ENCODE data around the gene GPS1.

The GPS1 gene

DNA sequence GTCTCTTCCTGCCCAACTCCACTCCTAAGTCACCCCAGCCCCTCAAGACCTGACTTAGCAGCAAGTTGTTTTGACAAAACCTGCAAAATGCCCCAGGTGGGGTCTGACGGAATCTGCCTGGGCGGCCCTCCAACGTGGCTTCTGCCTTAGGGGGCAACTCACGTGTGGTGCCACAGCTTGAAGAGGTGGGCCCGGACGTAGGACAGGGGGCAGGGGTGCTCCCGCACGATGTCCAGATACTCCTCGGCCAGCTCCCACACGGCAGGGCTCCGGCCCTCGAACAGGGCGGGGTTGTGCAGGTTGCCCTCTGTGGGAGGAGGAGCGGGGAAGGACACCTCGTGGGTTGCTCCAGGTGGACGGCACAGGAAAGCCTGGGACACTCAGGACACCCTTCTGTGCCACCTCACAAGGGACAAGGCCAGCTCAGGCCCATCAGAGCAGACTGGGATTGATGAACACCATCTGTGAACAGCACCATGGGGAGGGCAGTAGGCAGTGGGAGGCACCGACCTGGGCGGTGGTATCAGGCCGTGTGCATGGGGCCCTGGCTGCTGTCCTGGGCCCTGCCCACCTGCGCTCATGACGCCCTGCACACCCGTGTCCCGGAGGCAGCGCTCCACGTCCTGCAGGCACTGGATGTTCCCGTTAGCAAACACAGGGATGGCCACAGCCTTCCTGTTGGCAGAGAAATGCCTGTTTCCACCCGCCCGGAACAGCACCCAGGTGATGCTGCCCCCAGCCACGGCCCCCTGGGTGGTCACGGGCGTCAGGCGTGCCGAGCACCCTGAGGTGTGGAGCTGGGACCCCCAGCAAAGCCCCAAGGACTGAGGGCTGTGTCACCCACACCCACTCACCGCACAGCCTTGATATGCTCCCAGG lies 9.6 kb downstream of the GPS1 start:
- no peak for DNase-seq

DNA sequence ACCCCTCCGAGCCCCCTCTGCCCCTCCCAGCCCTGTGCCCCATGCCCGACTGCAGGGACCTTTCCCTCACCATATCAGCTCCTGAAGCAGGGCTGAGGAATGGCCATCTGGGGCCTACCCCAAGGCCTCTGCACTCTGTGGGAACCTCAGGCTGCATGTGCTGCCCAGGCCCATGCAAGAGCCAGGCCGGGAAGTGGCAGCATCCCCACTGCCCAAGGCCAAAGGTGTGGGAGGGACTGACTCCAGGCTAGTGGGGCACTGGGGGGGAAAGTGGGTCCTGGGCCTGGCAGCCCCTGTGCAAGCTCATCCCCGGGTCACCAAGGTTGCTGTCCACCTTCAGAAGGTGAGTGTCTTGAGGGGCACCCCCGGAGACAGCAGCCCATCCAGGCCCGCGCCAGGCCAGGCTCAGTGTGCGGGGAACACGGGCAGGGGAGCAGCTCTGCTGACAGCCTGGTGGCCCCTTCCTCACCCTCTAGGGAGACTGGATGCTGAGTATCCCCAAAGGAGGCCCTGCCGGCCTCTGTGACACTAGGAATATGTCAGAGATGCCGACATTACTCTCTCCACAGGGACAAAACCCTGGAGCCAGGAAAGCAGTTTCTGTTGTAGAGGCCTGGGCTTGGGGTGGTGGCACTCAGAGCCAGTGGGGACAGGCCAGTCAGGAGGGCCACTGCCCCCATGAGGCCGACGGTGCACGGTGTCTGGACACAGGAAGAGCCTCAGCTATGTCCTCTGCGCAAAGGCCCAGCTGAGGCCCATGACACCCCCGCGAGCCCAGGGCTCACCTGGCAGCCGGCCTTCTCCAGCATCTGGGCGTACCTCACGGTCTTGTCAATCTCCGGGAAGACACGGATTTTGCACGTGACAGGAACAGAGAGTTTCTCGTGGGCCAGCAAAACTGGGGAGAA lies 10.6 kb downstream of the GPS1 start:
- no peak for DNase-seq

DNA sequence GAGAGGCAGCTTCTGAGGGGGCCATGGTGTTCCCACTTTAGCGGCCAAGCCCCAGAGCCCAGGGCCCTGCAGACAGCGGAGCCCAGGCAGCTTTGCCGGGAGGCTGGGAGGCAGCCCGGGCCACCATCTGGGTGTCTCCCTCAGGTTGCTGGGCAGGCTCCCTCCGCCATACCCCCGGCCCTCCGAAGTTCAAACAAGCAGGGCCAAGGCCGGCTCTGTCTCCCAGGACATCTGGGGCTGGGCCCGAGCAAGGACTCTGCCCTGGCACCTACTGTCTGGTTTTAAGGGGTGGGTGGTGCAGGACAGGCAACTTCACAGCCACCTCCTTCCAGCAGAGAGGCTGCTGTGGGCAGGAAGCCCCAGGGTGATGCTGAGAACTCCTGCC lies 11.3 kb downstream of the GPS1 start:
- DNase-seq = no peak

DNA sequence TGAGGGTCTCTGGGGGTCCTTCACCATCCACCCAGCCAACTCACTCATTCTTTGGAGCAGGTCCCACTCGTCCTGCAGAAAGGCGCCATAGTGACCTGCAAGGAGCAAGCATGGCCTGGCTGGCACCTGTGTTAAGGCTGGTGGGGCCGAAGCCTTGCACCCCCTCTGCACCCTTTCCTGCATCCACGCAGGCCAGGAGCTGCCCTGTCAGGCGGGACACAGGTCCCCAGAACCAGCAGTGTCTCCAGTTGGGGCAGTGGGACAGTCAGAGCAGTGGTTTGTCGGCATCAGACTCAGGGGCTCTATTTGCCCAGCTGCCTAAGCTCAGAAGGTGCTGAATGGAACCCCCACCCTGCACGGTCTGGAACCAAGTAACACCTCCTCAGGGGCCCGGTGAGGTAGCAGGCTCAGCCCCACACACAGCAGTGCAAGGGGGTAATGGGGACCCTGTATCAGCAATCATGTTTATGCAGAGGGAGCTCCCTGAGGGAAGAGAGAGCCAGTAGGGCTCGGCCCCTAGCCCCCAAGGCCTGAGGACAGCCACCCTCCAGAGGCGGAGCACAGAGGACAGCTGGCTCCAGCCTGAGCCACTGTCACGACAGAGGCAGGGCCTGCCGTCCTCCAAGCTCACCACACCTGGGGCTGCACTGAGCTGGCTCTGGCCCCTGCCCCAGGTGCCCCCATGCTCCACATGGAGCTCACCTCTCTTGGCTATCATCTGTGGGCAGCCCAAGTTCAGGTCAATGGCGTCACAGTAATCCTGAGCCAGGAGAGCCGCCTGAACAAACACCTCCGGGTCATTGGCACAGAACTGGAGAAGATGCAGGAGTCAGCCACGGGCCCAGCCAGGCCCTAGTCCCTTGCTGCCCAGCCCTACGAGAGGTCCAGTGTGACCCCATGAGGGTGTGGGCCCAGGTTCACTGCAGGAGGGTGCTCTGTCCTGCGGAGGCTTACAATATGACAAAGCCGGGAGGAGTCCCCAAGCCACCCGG lies 12.0 kb downstream of the GPS1 start:
- DNase-seq = no peak

DNA sequence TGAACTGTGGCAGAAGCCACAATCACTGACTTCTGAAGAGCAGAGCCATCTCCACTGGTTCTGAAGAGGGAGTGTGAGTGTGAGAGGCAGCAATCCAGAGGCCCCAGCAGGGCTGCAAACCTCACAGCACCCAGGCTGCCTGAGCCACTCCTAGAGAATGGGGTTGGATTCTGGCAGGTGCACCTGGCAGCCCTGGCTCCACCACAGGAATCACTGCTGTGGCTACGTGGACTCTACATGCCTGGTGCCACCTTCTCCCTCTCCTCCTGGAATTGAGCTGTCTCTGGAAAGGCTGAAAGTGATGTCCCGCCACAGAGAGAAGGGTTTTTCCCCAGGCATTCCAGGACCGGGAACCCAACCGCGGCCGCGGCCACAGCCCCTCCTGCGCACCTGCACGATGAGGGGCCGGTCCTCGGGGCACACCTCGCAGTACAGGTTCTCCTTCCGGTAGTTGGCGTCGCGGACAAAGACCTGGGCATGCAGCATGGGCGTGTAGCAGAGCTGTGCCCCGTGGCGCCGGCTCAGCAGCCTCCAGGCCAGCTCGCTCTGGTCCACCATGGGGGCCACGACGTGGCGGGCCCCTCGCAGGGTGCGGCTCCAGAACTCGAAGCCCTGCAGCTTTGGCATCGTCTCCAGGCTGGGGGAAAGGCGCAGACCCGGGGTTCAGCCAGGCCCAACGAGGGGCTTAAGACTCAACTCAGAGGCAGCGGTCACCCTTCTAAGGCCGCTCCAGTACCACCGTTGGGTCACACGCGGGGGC lies 12.9 kb downstream of the GPS1 start:
- no peak for DNase-seq

DNA sequence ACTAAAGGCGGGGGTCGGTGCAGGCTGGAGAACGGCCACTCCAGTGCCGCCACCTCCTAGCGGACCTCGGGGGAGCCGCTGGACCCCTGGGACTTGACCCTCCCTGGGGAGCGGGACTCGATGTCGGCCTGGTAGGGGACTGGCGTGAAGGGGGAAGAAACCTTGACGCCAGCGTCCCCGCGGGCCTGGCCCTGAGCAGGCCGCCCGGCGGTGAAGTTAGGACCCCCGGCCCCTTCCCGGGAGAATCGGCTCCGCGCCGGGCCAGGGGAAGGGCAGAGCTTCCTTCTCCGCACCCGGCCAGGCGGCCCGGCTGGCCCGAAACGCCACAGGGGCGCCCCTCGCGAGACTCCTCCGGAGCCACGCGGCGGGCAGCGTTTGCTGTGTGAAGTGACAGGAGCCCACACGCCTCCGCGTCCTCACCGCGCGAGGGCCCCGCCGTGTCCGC lies 13.5 kb downstream of the GPS1 start:
- DNase-seq = no peak

DNA sequence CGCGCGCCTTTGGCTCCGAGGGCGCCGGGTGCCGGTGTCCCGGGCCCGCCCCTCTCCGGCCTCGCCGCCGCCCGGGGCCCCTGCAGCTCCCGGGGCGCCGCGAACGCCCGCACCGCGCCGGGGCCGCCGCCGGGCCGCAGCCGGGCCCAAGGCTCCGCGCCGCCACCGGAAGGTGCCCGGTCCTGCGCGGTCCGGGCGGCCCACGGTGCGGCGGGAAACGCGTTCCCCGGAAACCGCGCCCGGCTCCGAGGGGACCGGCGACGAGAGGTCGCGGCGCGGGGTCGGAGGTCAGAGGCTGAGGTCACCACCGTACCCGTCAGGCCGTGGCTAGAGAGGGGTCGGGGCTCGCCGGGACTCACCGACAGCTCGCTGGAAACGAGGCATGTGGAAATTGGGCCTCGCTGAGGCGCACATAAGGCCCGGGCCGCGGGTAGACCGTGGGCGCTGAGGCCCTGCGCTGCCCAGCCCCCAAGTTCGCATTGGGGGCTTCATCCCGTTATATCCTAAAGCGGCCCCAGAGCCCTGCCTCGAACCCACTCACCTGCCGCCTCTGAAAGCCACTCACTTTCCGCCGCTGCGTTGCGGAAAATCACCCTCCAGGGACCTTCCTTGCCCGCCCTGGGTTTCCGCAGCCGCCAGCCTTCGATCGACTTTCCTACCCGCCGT lies 14.1 kb downstream of the GPS1 start, which contains the start of gene DUS1L:
TSS of gene DUS1L (minus strand) at position 167 of the 666 bp plus-strand sequence. CDS start 745 bp downstream, outside the sequence.
- DNase-seq = no peak

DNA sequence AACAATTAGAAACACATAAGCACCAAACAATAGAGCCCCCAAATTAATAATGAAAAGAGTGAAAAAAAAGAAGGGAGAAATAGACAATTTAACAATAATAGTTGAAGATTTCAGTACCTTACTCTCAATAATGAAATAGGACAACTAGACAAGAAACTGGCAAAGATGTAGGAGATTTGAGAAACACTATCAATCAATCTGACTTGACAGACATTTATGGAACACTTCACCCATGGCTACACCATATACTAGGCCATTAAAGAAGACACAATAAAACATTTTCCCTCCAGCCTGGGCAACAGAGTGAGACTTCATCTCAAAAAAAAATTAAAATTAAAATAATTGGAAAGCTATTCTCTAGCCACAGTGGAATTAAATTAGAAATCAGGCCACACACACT lies 18.9 kb downstream of the GPS1 start:
- no peak for DNase-seq

DNA sequence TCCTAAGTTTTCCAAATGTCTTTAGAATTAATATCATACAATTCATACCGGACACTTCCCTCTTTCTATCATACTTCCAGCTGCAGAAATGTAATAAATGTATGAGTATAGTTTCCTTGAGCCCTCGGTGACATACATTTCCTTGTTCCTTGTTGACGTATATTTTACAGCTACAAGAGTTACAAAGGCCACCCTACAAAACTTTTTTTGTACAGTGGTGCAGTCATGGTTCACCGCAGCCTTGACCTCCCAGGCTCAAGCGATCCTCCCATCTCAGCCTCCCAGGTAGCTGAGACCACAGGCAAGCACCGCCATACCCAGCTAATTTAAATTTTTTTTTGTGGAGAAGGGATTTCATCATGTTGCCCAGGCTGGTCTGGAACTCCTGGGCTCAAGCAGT lies 21.1 kb downstream of the GPS1 start:
- no peak for DNase-seq

DNA sequence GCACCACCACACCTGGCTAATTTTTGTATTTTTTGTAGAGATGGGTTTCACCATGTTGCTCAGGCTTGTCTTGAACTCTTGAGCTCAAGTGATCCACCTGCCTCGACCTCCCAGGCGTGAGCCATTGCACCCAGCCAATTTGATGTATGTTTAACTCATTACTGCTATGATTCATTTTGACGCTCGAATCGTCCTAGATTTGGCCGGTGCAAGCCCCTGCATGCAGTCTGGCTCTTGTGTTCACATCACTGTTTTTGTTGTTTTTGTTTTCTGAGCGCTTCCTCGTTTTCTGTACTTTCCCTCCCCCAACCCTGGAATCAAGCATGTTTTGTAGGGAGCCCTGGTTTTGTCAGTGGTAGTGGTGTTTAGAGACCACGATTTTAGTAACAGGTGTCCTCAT lies 21.7 kb downstream of the GPS1 start:
- DNase-seq = no peak

DNA sequence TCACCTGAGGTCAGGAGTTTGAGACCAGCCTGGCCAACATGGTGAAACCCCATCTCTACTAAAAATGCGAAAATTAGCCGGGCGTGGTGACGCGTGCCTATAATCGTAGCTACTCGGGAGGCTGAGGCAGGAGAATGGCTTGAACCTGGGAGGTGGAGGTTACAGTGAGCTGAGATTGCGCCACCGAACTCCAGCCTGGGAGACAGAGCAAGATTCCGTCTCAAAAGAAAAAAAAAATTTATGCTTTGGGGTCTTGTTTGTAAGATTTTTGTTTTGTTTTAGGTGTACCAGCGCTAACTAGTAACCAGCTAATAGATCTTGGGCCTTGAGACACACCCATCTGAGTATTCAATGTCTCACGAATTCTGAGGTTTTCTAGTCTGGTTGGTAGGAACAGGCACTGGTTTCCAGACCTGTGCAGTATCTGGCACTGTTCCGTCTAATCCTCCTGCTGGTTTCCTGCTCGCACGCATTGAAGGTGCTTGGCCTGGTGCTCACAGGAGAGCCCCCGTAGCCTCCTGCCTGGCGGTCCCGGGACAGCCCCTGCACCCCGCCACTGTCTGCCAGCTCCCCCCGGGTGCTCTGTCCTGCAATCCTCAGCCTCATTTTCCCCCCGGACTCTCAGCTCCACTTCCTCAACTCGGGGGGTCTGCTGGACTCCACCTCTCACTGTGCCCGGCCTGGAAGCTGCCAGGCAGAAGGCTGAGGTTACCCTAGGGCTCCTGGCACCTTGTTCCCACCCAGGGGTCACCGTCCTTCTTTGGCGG lies 24.5 kb downstream of the GPS1 start:
- no peak for DNase-seq

DNA sequence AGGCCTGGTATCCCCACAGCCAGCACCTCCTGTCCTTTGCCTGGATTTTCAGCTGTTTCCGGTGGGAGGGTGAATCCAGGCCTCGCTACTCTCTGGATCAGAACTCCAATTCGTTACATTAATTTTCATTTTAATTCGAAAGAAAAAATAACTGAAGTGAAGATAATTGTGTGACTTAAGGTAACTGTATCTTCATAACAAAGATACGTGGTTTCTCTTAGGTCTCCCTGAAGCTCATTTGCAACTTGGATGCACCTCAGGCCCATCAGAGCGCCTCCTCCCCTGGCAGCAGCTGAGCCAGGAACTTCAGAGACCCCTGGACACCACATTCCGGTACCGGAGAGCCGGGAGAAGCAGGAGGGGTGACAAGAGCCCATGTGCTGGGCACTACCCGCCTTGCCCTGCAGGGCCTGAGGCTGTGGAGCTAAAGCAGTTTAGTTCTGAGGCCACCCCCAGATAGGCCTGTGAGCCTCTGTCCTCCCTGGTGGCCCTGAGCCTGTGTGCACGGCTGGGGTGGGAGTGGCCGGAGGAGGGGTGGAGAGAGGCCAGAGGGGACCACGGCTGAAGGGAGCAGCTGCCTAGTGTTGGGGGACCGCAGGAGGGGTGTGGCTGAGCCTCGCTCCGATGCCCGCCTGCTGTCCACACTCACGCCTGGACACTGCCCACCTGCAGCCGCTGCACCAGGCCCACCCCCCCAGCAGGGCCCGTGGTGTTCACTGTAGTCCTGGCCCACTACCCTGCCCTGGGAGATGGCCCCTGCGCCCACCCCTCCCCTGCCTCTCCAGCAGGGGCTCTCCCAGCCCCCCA lies 25.3 kb downstream of the GPS1 start:
- DNase-seq = no peak

DNA sequence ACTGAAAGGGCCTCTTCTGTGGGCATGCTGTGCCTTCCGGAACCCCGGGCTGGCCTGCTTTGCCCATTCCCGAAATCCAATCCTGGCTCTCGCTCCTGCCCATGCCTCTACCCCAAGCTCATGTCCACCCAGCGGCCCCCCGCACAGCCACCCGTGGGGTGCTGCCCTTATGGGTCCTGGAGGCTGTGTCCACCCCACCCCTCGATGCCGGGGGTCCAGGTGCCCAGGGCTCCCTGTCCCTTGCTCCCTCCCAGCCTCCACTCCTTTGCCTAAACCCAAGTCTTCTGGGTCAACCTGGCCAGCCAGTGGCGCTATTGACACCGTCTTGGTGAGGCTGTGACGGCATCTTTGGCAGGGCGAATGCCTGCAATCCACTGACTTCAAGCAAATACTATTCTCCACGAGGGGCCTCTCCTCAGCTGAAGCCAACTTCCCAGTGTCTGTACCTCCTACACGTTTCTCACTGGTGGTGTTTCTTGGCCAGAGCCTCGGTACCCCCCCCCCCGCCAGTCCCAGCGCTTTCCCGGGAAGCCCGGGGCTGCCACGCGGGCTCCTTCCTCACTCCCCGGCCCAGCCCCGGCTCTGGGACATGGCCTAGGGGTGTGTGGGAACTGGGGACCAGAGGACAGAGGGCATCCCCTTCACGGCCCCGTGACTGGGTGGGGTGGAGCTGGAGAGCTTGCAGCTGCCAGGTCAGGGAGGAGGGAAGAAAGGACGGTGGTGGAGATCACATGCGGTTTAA lies 26.1 kb downstream of the GPS1 start:
- no peak for DNase-seq

DNA sequence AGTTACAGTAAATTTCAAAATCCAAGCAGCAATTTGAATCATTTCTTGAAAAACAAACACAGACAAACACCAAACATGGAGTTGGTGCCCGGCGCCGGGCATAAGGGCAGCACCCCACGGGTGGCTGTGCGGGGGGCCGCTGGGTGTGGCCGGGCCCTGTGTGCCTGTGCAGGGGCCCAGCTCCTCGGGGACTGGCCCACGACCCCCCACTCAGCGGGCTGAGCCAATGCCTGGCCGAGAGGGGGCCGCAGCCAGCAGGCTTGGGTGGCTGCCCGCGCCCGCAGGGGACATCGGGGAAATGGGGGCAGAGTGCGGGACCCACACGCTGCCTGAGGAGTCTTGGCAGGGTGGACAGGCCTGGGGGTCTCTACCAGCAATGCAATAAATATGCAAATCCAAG lies 26.7 kb downstream of the GPS1 start:
- DNase-seq = no peak

DNA sequence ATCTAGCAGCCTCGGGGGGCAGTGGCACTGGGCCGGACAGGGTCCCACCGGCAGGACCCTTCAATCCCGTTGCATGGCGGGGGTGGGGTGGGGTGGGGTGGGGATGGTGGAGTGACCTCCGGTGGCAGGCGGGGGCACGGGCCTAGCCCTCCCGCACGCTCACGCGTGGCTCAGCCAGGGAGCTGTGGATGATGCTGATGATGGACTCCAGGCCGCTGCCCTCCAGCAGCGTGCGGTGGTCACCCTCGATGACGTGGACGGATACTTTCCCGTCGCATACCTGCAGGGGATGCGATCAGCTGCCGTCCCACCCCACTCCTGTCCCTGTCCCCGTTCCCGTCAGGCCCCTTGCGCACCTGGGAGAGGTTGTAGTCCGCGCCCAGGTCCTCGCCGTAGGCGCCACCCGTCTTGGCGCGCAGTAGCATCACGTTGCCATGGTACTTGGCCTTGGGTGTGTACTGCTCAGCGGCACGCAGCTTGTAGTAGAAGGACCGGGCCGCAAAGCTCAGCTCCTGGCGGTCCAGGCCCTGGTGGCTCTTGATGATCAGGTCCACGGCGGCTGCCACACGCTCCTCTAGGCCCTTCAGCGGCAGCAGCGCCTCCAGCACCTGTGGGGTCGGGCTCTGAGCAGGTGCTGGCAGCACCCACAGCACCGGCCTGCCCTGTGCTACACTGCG lies 27.4 kb downstream of the GPS1 start:
- no peak for DNase-seq

DNA sequence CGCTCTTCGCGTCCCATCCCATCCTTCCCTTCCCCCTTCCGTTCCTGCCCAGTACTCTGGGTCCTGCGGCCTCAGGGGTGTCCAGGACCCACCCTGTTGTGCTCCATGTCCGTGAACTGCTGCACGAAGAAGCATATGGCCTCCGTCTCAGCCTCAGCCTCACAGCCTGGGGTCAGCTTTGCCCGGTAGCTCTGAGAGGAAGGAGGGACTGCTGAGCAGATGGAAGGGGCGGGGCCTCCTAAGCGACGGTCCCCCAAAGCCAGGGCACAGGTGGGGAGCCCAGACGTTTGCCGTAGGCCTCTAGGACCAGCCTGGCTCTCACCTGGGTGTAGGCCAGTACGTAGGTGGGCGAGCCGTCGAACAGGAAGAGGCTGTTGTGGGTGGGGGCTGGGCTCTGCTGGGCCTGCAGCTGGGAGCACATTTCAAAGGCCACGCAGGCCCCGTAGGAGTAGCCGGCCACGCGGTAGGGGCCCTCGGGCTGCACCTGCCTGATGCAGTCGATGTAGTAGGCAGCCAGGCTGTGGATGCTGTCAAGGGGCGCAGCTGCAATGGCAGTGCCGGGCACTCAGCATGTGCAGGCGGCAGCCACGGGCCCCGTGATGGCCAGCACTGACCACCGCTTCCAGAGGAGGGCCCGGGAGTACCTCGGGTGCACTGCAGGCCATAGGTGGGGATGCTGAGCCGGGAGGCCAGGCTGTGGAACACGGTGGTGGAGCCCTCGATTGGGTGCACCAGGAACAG lies 28.5 kb downstream of the GPS1 start:
- DNase-seq = no peak

DNA sequence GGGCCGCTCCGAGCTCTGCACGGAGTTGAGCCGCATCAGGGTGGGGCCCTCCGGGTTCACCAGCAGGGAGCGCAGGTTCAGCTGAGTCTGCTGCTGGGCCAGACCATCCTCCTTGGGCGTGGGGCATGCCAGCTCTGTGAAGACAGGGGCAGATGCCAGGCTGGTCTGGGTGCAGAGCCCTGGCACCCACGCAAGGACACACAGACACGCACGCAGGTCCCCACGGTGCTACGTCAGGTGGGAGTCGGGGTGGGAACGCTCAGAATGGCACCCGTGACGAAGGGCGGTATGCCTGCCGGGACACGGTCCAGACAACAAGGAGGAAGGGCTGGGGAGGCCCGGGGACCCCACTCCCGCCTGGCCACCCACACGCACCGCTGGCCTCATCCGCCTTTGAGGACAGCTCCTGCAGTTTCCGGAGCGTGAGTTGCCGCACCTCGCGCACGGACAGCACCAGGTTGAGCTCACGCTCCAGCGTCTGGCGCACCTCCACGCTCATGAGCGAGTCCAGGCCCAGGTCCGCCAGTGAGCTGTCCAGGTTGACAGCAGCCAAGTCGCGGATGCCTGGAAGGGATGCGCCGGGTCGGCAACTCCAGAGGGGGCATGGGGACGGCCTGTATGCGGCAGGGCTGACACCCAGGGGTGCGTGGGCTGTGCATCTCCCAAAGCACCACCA lies 29.2 kb downstream of the GPS1 start:
- no peak for DNase-seq

Data from NCI-H1048 (cell line).